Kidney (tissue), 14 donors: ENCODE measurements around the gene DCAF12. TPM values are rescaled to one million over a fixed set of nuclear protein-coding genes. Genes with fewer than 3 reads are reported as not detected.

Source experiments
- DNase-seq, 5 donors: peaks; one replicate each; pipeline ENCODE4 v3.0.0-alpha.2; 2013 to 2020
- FAIRE-seq: peaks from 2 replicates; lab custom pipeline; 2012; peaks lifted over from hg19 to GRCh38; lab: Jason Lieb, UNC
- H3K27ac ChIP-seq, 2 donors: one replicate each; pipeline ENCODE4 v1.7.0; 2013; ENCODE audit warnings: low read depth in 2 of 2, low read length in 2 of 2, inconsistent platforms in 1 of 2
- H3K27me3 ChIP-seq: one replicate; pipeline ENCODE4 v1.7.1; 2013; ENCODE audit warnings: low read length, inconsistent platforms; ENCODE audit not compliant: control insufficient read depth, insufficient read depth
- H3K36me3 ChIP-seq, 3 donors: one replicate each; pipeline versions ENCODE4 v1.7.0 to v1.7.1; 2013; ENCODE audit warnings: low read length in 3 of 3, control low read depth in 1 of 3, inconsistent platforms in 1 of 3; ENCODE audit not compliant: insufficient read depth in 3 of 3, control insufficient read depth in 2 of 3
- H3K4me1 ChIP-seq, 3 donors: one replicate each; pipeline versions ENCODE4 v1.7.0 to v1.7.1; 2013; ENCODE audit warnings: low read length in 3 of 3, inconsistent platforms in 1 of 3, low read depth in 1 of 3; ENCODE audit not compliant: control insufficient read depth in 2 of 3, insufficient read depth in 2 of 3
- H3K4me3 ChIP-seq, 3 donors: one replicate each; pipeline versions ENCODE4 v1.7.0 to v1.8.1; 2013; ENCODE audit warnings: low read length in 3 of 3, control low read depth in 1 of 3, inconsistent platforms in 1 of 3
- H3K9ac ChIP-seq, 3 donors: one replicate each; pipeline versions ENCODE4 v1.7.0 to v1.7.1; 2013; ENCODE audit warnings: low read length in 3 of 3, control low read depth in 1 of 3, inconsistent platforms in 1 of 3
- H3K9me3 ChIP-seq, 3 donors: one replicate each; pipeline versions ENCODE4 v1.7.0 to v1.7.1; 2013; ENCODE audit warnings: low read length in 3 of 3, control low read depth in 1 of 3, inconsistent platforms in 1 of 3; ENCODE audit not compliant: control insufficient read depth in 2 of 3, insufficient read depth in 1 of 3
- CTCF ChIP-seq: IDR thresholded peaks from 3 replicates; pipeline ENCODE4 v1.5.1; 2012; ENCODE audit warnings: mild to moderate bottlenecking, moderate library complexity, borderline replicate concordance; ENCODE audit not compliant: insufficient read depth; ENCODE audit errors: extremely low read depth
- intact Hi-C: fragments of 100-400 bp; cut with DNase I; formaldehyde crosslinking; loops from one replicate; pipeline ENCODE4 v1.11.1; 2022
- polyA plus RNA-seq: library from polyadenylated mRNA; stranded (reverse); fragments of 350-450 nt; fragmentation: Illumina TruSeq; extraction: RNeasy Lipid Tissue Mini Kit (QIAGEN cat#74804); gene quantifications from one replicate; pipeline ENCODE4 v1.2.3, GENCODE V29; 2014; ENCODE audit warnings: low read depth, low replicate concordance; ENCODE audit not compliant: insufficient read depth
- total RNA-seq: library from RNA; stranded (reverse); fragmentation: NEBNext Ultra II Directional; extraction: Animal tissue kit (Norgen Biotek cat#: 25700); gene quantifications from one replicate; pipeline ENCODE4 v1.2.1, GENCODE V29; 2021
- donor health status: control.
- donor health status: control.
- donor health status: control.
- donor health status: control.
- donor health status: control.
- donor health status: DM: yes; HTN: yes; CAD: no.
- donor health status: Normal renal cell carcinoma (clear cell type).

Gene DCAF12
- total and polyA plus RNA-seq, 2 donors from 2014 or later = 11.8 to 33.0 TPM

- H3K9me3 ChIP-seq = no peaks in the 10 kb centered on the region
- no peak for FAIRE-seq
- H3K36me3 ChIP-seq = no peaks in the 10 kb centered on the region
- H3K4me1 ChIP-seq = no peaks in the 10 kb centered on the region
- no peak overlapping the region for H3K9ac ChIP-seq
- peak in 3 of 5 donors; percentile 31 to 59 (median 55) for DNase-seq
- intact Hi-C loops = no loop called here
- TF ChIP-seq CTCF = no peak
- H3K27me3 ChIP-seq = no peaks in the 10 kb centered on the region
- H3K27ac ChIP-seq = no peak overlapping the region
- H3K4me3 ChIP-seq = no peak overlapping the region
Measured at GRCh38 chr9:34154057-34154456, 27.6 kb upstream of the DCAF12 start.

- FAIRE-seq (no peak), DNase-seq (peak in 1 of 5 donors; percentile 10)
- no peak overlapping the region for H3K4me3 ChIP-seq
- no peaks in the 10 kb centered on the region for H3K4me1 ChIP-seq
- H3K27ac ChIP-seq = no peak overlapping the region
- no peak overlapping the region for H3K9ac ChIP-seq
- H3K27me3 ChIP-seq = no peaks in the 10 kb centered on the region
- TF ChIP-seq CTCF = no peak
- intact Hi-C loops = no loop called here
- H3K9me3 ChIP-seq = no peaks in the 10 kb centered on the region
- H3K36me3 ChIP-seq = no peaks in the 10 kb centered on the region
Measured at GRCh38 chr9:34151398-34151797, 24.9 kb upstream of the DCAF12 start.

GRCh38 chr9:34145165-34145564, 18.7 kb upstream of the DCAF12 start:
- Histone ChIP-seq H3K27me3 (no peaks in the 10 kb centered on the region), H3K4me1 (no peaks in the 10 kb centered on the region), H3K36me3 (no peaks in the 10 kb centered on the region), H3K9me3 (no peaks in the 10 kb centered on the region), H3K27ac (no peak overlapping the region), H3K9ac (no peak overlapping the region), H3K4me3 (no peak overlapping the region)
- DNase-seq = no peak
- TF ChIP-seq CTCF = no peak
- intact Hi-C loops = no loop called here
- FAIRE-seq = no peak

- no peaks in the 10 kb centered on the region for H3K9me3 ChIP-seq
- no peak overlapping the region for H3K4me3 ChIP-seq
- H3K4me1 ChIP-seq = no peaks in the 10 kb centered on the region
- FAIRE-seq (no peak), DNase-seq (no peak)
- H3K36me3 ChIP-seq = no peaks in the 10 kb centered on the region
- H3K27ac ChIP-seq = no peak overlapping the region
- no peak overlapping the region for H3K9ac ChIP-seq
- TF ChIP-seq CTCF = no peak
- intact Hi-C loops = no loop called here
- H3K27me3 ChIP-seq = no peaks in the 10 kb centered on the region
Measured at GRCh38 chr9:34143116-34143515, 16.6 kb upstream of the DCAF12 start.
